Neutrophil (primary cell): ENCODE measurements around the gene SLC6A2.

Experiments used
- H3K27ac ChIP-seq: fragments of 200-600 bp; sonication (generic); 2 replicates; pipeline ENCODE4 v1.5.1; 2016; ENCODE audit warnings: mild to moderate bottlenecking, moderate library complexity
- H3K27me3 ChIP-seq: fragments of 200-600 bp; sonication (generic); 2 replicates; pipeline ENCODE4 v1.6.0; 2016; ENCODE audit warnings: mild to moderate bottlenecking
- H3K36me3 ChIP-seq: fragments of 200-600 bp; sonication (generic); 2 replicates; pipeline ENCODE4 v1.5.1; 2017
- H3K4me1 ChIP-seq, 2 experiments: fragments of 200-600 bp in 1 of 2; sonication (generic) in 1 of 2; 1 replicate in 1 of 2; 2 replicates in 1 of 2; pipeline versions ENCODE4 v1.5.1 to v1.6.1; 2013 to 2016; ENCODE audit warnings: low read depth in 1 of 2, low read length in 1 of 2, mild to moderate bottlenecking in 1 of 2, moderate library complexity in 1 of 2; ENCODE audit not compliant: control insufficient read depth in 1 of 2, insufficient read depth in 1 of 2
- H3K4me3 ChIP-seq, 2 experiments: fragments of 200-600 bp in 1 of 2; sonication (generic) in 1 of 2; 1 replicate in 1 of 2; 2 replicates in 1 of 2; pipeline ENCODE4 v1.5.1; 2013 to 2016; ENCODE audit warnings: low read depth in 1 of 2, low read length in 1 of 2, mild to moderate bottlenecking in 1 of 2, moderate library complexity in 1 of 2
- H3K9me3 ChIP-seq: fragments of 200-600 bp; sonication (generic); 2 replicates; pipeline ENCODE4 v1.5.1; 2016
- TF ChIP-seq, protein P1 (sequence below): fragments of 200-600 bp; sonication (generic); IDR thresholded peaks from 2 replicates; pipeline ENCODE4 v1.5.1; 2016; ENCODE audit warnings: antibody characterized with exemption

Gene SLC6A2

DNA sequence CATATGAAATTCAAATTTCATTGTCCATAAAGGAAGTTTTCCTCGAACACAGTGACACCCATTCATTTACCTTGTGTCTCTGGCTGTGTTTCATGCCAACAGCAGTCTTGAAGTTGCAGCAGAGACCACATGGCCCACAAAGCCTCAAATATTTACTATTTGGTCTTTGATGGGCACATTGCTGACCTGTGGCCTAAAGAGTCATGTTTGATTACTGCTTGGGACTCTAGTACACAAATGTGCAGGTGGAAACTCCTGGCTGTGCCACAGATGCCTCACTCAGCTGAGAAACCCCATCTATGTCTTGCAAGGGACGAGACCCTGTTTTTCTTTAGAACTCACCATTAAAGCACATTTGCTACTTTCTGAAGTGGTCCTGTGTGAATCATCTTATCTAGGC lies 76.7 kb downstream of the SLC6A2 start:
- no peaks in the 10 kb centered on the region for H3K36me3 ChIP-seq
- no peaks in the 10 kb centered on the region for H3K4me1 ChIP-seq
- TF ChIP-seq, protein P1, sequence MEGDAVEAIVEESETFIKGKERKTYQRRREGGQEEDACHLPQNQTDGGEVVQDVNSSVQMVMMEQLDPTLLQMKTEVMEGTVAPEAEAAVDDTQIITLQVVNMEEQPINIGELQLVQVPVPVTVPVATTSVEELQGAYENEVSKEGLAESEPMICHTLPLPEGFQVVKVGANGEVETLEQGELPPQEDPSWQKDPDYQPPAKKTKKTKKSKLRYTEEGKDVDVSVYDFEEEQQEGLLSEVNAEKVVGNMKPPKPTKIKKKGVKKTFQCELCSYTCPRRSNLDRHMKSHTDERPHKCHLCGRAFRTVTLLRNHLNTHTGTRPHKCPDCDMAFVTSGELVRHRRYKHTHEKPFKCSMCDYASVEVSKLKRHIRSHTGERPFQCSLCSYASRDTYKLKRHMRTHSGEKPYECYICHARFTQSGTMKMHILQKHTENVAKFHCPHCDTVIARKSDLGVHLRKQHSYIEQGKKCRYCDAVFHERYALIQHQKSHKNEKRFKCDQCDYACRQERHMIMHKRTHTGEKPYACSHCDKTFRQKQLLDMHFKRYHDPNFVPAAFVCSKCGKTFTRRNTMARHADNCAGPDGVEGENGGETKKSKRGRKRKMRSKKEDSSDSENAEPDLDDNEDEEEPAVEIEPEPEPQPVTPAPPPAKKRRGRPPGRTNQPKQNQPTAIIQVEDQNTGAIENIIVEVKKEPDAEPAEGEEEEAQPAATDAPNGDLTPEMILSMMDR: no peak
- peaks cover 29% of the 10 kb centered on the region for H3K27me3 ChIP-seq
- no peak overlapping the region for H3K4me3 ChIP-seq
- H3K27ac ChIP-seq: no peak overlapping the region
- no peaks in the 10 kb centered on the region for H3K9me3 ChIP-seq

DNA sequence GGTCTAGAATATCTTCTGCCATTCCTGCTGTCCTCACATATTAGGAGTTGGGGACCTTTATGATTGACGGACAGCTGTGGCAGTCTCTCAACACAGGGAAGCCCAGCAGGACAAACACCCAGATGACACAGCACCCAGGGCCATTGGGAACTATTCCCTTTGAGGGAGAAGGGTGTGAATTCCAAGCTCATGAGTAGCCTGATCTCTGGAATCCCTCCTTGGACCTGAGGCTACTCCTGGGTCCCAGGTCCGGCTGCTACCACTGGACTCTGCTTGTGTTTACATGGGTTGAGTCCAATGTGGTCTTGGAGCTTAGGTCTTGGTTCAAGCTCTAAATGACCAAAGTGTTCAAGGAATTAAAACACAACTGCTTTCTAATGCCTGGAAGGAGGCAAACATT lies 78.9 kb downstream of the SLC6A2 start:
- no peak overlapping the region for H3K27ac ChIP-seq
- H3K9me3 ChIP-seq: no peaks in the 10 kb centered on the region
- peaks cover 41% of the 10 kb centered on the region for H3K27me3 ChIP-seq
- TF ChIP-seq, protein P1: no peak
- H3K4me1 ChIP-seq: no peaks in the 10 kb centered on the region
- H3K36me3 ChIP-seq: no peaks in the 10 kb centered on the region
- no peak overlapping the region for H3K4me3 ChIP-seq

DNA sequence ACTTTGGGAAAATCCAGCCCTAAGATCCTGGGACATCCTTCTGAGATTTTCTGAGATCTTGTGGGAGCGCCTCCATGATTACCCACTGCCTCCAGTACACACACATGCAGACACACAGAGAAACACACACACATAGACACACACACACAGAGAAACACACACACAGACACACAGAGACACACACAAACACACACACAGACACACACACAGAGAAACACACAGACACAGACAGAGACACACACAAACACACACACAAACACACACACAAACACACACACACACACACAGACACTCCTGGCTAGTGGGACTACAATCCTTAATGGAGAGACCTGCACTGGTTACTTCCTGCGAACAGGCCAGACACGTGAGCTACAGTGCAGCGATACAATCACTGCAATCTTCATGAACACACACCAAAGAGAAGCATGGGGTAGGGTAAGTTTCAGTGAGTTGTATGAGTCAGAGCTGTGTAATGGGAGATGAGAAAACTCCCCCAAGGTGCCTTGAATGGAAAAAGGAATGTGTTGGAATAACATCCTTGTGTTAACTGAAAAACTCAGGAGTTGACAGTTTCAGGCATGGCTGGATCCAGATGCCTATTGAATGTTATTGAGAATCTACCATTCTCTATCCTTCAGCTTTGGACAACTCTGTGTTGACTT lies 79.5 kb downstream of the SLC6A2 start:
- Histone ChIP-seq H3K27ac (no peak overlapping the region), H3K4me3 (no peak overlapping the region), H3K9me3 (no peaks in the 10 kb centered on the region), H3K27me3 (peaks cover 47% of the 10 kb centered on the region), H3K36me3 (no peaks in the 10 kb centered on the region), H3K4me1 (no peaks in the 10 kb centered on the region)
- TF ChIP-seq, protein P1: no peak

DNA sequence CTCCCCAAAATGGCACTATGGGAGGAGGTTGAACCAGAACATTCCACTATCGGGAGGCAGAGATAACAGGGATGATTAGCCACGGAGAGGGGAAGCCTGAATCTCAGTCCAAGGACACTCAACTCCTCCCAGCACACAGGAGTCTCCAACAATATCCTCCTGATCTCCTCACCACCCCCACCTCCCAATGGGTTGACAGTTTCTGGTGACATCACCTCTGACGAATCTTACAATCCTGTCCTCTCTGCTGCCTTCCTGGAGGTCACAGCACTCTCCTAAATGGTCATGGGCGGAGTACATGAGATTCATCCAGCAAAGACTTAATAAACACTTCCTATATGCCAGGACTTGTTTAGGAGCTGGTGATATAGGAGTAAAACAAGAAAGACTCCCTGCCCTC lies 80.9 kb downstream of the SLC6A2 start:
- peaks cover 53% of the 10 kb centered on the region for H3K27me3 ChIP-seq
- H3K4me1 ChIP-seq: no peaks in the 10 kb centered on the region
- no peak overlapping the region for H3K4me3 ChIP-seq
- no peak overlapping the region for H3K27ac ChIP-seq
- TF ChIP-seq, protein P1: no peak
- H3K36me3 ChIP-seq: no peaks in the 10 kb centered on the region
- no peaks in the 10 kb centered on the region for H3K9me3 ChIP-seq

DNA sequence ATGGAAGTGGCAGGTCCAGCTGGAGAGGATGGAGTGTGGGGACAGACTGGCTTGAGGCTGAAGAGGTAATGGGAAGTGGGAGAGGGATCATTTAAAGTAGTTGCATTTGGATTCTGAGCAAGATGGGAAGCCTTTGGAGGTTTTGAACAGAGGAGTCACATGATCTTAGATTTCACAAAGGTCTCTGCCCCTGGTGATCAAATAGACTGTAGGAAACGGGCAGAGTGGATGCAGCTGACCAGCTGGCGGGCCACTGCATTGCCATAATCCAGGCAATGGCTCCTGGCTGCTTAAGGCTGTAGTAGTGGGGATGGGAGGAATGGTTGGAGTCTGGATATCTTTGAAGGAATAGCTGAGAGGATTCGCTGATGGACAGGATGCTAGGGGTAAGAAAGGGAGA lies 81.5 kb downstream of the SLC6A2 start:
- Histone ChIP-seq H3K9me3 (no peaks in the 10 kb centered on the region), H3K4me1 (no peaks in the 10 kb centered on the region), H3K36me3 (no peaks in the 10 kb centered on the region), H3K4me3 (no peak overlapping the region), H3K27me3 (peaks cover 53% of the 10 kb centered on the region), H3K27ac (no peak overlapping the region)
- TF ChIP-seq, protein P1: no peak
